AG08395 (cell line): ENCODE data around the gene NBEA.

Experiments used
- DNase-seq: peaks from one replicate; pipeline ENCODE4 v3.0.0; 2012; ENCODE audit warnings: mixed read lengths, low spot score

The NBEA gene

GRCh38 chr13:35279500-35279899, 337.4 kb downstream of the NBEA start:
- DNase-seq, result no peak

DNA sequence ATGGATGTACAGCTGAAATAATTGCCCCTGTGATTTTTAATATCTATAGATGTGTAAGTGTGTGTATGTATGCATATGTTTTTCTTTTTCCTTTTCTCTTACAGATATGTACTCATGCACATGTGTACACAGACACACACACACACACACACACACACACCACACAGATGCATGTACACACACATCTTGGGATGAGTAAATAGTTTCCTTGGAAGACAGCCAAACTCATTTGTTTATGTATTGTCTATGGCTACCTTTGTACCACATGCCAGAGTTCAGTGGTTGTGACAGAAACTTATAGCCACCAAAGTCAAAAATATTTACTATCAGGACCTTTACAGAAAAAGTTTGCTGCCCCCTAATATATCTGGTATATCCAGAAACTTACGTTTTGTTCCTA, 341.8 kb downstream of the NBEA start:
- DNase-seq, result no peak

DNA sequence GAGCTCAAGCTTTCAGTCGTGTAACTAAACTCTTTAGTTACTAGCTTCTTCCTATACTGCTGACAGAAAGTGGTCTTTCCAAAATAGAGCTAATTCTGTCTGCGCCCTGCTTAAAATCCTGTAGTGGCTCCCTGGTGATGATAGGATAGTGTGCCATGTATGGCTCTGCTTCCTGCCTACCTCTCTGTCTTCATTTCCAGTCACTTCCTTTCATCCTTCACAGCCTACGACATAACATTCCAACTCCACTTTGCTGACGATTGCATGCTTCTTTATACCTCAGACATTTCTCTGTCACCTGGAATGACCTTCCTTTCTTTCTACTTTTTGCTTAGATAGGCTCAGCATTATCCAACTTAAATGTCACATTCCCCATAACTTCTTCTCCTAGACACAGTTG, 343.6 kb downstream of the NBEA start:
- no peak for DNase-seq

- no peak for DNase-seq
Observed at GRCh38 chr13:35292329-35292728, 350.3 kb downstream of the NBEA start.

GRCh38 chr13:35293579-35294226, 351.6 kb downstream of the NBEA start:
- DNase-seq, result no peak

DNA sequence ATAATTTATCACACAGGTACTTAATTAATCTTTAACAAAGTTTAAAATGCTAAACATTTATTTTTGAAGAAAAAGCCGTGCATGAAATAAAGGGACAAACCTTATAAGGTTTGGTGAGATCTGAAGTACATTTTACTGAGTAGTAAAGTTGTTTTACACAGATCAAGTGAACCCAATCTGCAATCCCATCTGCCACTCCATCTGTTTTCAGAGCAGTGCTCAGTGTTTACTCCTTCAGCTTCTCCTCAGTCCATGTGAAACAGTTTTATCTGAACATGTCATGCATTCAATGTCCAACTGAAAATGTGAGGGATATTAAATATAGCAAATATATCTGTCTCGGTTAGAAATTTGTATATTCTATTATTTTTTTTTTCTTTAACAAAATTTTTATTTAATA, 367.6 kb downstream of the NBEA start:
- no peak for DNase-seq

GRCh38 chr13:35332134-35332533, 390.1 kb downstream of the NBEA start:
- DNase-seq, result no peak

GRCh38 chr13:35333157-35333556, 391.1 kb downstream of the NBEA start:
- DNase-seq, result no peak

GRCh38 chr13:35342440-35342839, 400.4 kb downstream of the NBEA start:
- no peak for DNase-seq

GRCh38 chr13:35343417-35343816, 401.3 kb downstream of the NBEA start:
- DNase-seq, result no peak

DNA sequence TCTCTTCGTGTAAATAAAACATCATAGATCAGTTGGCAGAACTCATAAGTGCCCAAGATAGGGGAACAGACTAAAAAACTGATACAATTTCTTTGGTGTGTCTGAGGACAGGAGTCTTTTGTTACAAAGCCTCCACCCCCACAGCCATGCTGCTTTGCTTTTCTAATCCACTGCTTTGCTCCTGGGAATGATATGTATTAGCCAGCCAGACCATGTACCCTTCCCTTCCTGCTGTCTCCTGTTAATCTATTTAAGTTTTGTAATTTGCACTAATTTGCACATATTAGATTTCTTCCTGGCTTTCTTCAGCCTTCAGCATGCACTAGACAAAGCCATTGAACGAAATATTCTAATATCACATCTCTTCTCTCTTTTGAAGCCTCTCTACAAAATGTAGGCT, 403.9 kb downstream of the NBEA start:
- DNase-seq, result no peak

GRCh38 chr13:35346494-35346893, 404.4 kb downstream of the NBEA start:
- no peak for DNase-seq

DNA sequence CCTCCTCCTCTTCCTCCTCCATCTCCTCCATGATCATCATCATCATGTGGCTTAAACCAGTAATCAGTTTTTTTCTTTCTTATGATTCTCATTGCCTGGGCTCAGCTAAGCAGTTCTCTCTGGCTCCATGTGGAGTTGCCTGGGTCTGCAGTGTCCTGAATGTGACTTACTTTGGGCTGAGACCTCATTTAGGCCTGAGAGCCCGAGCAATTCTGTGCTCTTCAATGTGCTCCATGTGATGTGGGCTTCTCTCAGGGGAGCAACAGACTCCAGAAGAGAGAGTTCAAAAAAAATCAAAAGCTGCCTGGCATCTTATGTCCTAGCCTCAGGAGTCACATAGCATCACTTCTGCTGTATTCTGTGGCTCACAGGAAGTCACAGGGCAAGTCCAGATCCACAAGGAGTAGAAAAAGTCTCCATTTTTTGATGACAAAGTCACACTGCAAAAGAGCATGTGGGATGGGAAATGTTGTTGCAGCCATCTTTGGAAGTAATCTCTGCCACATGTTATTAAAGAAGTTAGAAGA, 405.7 kb downstream of the NBEA start:
- no peak for DNase-seq

GRCh38 chr13:35349052-35349451, 407.0 kb downstream of the NBEA start:
- no peak for DNase-seq

DNA sequence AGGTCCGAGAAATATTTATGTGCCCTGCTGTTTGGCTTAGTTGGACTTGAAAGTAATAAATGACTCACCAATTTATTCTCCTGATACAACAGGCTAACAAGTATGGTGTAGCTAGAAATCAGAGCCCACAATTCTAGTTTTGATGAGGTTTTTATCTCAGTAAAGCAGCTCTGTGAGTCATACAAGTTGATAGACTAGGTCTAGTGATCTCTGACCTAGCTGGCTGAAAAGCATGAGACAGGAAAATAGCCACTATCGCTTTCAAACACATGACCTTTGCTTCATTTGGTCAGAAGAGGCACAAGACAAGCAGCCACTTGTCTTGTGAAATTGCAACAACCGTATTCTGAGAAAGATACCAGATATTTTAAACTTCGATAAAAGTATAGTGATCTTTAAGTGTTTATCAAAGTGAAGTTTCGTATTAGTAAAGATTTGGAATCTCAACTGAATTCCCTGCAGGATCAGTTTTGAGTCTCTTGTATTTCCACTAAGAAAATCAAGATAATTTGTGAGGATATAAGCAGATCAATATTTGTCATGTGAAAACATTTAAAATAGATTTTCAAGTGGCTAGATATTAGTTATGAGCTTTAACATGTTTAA, 407.7 kb downstream of the NBEA start:
- no peak for DNase-seq

- no peak for DNase-seq
Observed at GRCh38 chr13:35354285-35354684, 412.2 kb downstream of the NBEA start.

DNA sequence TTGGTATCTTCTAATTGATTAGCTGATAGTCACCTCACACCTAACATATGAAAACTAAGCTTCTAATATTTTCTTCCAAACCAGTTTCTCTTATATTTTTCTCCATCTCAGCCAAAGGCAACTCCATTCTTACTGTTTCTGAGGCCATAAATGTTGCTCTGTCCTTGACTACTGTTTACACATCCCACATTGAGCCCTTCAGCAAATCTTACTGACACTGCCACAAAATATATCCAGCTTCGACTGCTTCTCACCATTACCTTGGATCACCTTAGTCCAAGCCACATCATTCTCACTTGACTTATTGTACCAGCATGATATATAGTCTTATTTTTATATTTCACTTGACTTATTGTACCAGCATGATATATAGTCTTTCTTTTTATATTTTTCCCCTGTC, 412.8 kb downstream of the NBEA start:
- DNase-seq, result no peak

DNA sequence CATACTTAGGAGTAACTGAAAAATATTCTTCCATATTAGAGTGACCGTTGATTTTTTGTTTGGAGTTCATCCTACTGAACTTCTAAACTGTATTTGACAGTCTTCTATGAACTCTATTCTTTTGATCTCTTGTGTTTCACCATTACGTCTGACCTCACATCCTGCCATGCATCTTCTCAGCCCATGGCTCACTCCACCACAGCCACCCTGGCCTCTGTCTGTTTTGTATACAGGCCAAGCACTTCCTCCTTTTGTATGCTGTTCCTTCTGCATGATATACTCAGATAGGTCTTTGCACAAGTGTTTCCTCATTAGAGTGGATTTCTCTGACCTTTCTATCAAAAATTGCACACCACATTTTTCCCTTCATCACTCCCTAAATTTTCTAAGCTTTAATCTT, 414.5 kb downstream of the NBEA start:
- no peak for DNase-seq

DNA sequence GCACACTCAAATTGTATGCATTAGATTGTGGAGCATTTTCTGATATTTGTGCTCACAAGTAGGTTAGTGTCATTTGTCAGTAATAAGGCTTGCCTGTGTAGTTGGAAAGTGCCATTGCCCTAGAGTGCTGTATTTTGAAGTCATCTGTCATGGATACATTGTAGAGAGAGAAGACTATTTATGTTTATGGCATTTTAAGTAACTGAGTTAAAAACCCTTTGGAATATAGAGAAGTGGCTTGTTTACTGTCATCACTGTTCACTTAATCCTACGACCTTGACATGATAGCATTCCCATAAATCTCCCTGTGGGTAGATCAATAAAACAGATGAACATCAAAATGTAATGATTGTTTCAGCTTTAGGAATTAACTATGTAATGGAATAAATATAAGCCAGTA, 423.8 kb downstream of the NBEA start:
- no peak for DNase-seq

DNA sequence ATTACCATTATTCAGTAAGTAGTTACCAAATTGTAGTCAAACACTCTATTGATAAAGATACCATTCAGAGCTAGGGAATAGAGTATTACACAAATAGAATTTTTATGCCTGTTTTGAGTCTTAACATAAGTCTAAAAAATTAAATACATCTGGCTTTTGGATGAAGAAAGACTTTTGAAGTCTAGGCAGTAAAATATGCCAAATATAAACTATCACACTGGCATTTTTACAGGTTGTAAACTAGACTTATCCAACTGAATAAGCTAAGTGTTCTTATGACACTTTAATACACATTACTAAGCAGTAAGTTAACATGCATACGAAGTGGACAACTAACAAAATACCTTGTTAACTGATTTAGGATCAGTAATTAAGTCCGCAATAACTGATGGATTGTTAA, 425.5 kb downstream of the NBEA start:
- DNase-seq, result no peak

- DNase-seq, result no peak
Observed at GRCh38 chr13:35378939-35379338, 436.9 kb downstream of the NBEA start.

GRCh38 chr13:35379663-35380062, 437.6 kb downstream of the NBEA start:
- no peak for DNase-seq

- no peak for DNase-seq
Observed at GRCh38 chr13:35387682-35388250, 445.7 kb downstream of the NBEA start.
